Measurements from ENCODE around the gene YAF2.

DNA sequence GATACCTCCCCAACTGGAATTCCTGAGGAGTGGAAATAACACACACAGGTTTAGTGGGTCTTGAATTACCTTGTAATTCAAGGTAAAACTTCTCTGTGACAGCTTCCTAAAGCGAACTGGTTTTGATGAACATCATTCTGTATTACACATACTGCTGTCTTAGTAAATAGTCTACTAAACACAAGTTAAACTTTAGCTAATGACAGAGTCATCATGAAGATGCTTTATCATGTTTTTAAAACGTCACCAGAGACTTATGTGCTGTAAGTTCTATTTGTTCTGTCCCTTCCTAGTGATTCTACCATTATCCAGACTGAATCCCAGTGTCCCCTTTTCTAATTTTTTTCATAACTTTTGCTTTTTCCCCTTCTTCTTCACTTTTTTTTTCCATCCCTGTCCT, 81.8 kb downstream of the YAF2 start:
- no peak for TF ChIP-seq POLR2A (IDR thresholded peaks at IDR 0.05)
- TF ChIP-seq, protein P1, sequence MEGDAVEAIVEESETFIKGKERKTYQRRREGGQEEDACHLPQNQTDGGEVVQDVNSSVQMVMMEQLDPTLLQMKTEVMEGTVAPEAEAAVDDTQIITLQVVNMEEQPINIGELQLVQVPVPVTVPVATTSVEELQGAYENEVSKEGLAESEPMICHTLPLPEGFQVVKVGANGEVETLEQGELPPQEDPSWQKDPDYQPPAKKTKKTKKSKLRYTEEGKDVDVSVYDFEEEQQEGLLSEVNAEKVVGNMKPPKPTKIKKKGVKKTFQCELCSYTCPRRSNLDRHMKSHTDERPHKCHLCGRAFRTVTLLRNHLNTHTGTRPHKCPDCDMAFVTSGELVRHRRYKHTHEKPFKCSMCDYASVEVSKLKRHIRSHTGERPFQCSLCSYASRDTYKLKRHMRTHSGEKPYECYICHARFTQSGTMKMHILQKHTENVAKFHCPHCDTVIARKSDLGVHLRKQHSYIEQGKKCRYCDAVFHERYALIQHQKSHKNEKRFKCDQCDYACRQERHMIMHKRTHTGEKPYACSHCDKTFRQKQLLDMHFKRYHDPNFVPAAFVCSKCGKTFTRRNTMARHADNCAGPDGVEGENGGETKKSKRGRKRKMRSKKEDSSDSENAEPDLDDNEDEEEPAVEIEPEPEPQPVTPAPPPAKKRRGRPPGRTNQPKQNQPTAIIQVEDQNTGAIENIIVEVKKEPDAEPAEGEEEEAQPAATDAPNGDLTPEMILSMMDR (IDR thresholded peaks at IDR 0.05), result no peak

Data from transverse colon (tissue), 3 donors.